Measurements from ENCODE around the gene CNN2. TPM values are rescaled to one million over a fixed set of nuclear protein-coding genes. Genes with fewer than 3 reads are reported as not detected.

The CNN2 gene
- total and polyA plus RNA-seq, 2 of the 13 experiments (the other 11 are each of a cell fraction or from before 2014, with no cell fraction given): 63.6 to 70.0 TPM

GRCh38 chr19:1050989-1051788, 24.8 kb downstream of the CNN2 start (continued):
- TF ChIP-seq ARID5B (CRISPR knock-in tag; IDR thresholded peaks at IDR 0.05): no peak; the same call in 1 of the 2 replicates
- peak; percentile 24; the same call in 1 of the 2 replicates for TF ChIP-seq RERE (CRISPR knock-in tag; IDR thresholded peaks at IDR 0.05; ENCODE audit: low read depth)
- TF ChIP-seq SP4 (CRISPR knock-in tag; IDR thresholded peaks at IDR 0.05): peak; percentile 51; the same call in 1 of the 2 replicates
- TF ChIP-seq ZNF138 (CRISPR knock-in tag; IDR thresholded peaks at IDR 0.05; ENCODE audit: low read depth): 0 out of 2 replicates have a peak, but pooled peaks have one; percentile 45
- no peak; the same call in 1 of the 2 replicates for TF ChIP-seq SIN3A (IDR thresholded peaks at IDR 0.05; ENCODE audit: borderline replicate concordance, low read depth, low read length)
- TF ChIP-seq MIER3 (CRISPR knock-in tag; IDR thresholded peaks at IDR 0.05; ENCODE audit: borderline replicate concordance): peak; percentile 30; the same call in 1 of the 2 replicates
- 0 out of 2 replicates have a peak, but pooled peaks have one; percentile 51 for TF ChIP-seq HNRNPL (IDR thresholded peaks at IDR 0.05; ENCODE audit: low read depth, low read length)
- TF ChIP-seq ZBTB20 (CRISPR knock-in tag; IDR thresholded peaks at IDR 0.05; ENCODE audit: borderline replicate concordance, low read depth): peak; percentile 80; the same call in 1 of the 2 replicates
- no peak for TF ChIP-seq AKNA (CRISPR knock-in tag; IDR thresholded peaks at IDR 0.05; ENCODE audit: borderline replicate concordance)
- peak; percentile 67; the same call in 1 of the 2 replicates for TF ChIP-seq CCDC6 (CRISPR knock-in tag; IDR thresholded peaks at IDR 0.05)
- TF ChIP-seq BCL3 (CRISPR knock-in tag; IDR thresholded peaks at IDR 0.05): peak; percentile 25; the same call in 1 of the 2 replicates

Data from HepG2 (cell line).